ENCODE data around the gene SMARCC2.
"Not testable (repeated sequence)": the region's sequence is repeated elsewhere in the genome, so short reads cannot be mapped to it uniquely, and the experiment has no call there.

Gene SMARCC2

GRCh38 chr12:56118688-56119357 lies 70.5 kb downstream of the SMARCC2 start:
- DNase-seq = no peak

GRCh38 chr12:56117778-56118687 lies 71.2 kb downstream of the SMARCC2 start, which contains the start of gene ZC3H10:
Gene ZC3H10, plus strand, starts transcription at chr12:56118266. Its CDS starts 2,297 bp downstream, at chr12:56120563.
- peak; percentile 98 for DNase-seq

GRCh38 chr12:56117082-56117706 lies 72.1 kb downstream of the SMARCC2 start:
- not testable (repeated sequence) for DNase-seq

- peak; percentile 96 for DNase-seq
These were observed 72.8 kb downstream of the SMARCC2 start, which contains the start of gene RPL41 for GRCh38 chr12:56116267-56117081. Gene RPL41, plus strand, starts transcription at chr12:56116633.

- DNase-seq = peak; percentile 31
These were observed 74.0 kb downstream of the SMARCC2 start for GRCh38 chr12:56115329-56115728.

GRCh38 chr12:56114084-56114483 lies 75.2 kb downstream of the SMARCC2 start:
- no peak for DNase-seq

Measured in NCI-H510A treated with DMSO at 0.1 percent for 48 hours (cell line).